HL-60/S4 (cell line): ENCODE measurements around the gene ERC1.

ENCODE experiments used
- in situ Hi-C: fragments of 300-500 bp; cut with MboI; formaldehyde crosslinking; loops from 2 replicates; pipeline ENCODE4 v1.14.3; 2022; ENCODE audit warnings: low sequenced_read_pairs

Gene ERC1

GRCh38 chr12:1500095-1500801 is 509.2 kb downstream of the ERC1 start:
- in situ Hi-C loops: no loop called here

- in situ Hi-C loops: no loop called here
Measured at GRCh38 chr12:1501001-1501400, 510.0 kb downstream of the ERC1 start.

DNA sequence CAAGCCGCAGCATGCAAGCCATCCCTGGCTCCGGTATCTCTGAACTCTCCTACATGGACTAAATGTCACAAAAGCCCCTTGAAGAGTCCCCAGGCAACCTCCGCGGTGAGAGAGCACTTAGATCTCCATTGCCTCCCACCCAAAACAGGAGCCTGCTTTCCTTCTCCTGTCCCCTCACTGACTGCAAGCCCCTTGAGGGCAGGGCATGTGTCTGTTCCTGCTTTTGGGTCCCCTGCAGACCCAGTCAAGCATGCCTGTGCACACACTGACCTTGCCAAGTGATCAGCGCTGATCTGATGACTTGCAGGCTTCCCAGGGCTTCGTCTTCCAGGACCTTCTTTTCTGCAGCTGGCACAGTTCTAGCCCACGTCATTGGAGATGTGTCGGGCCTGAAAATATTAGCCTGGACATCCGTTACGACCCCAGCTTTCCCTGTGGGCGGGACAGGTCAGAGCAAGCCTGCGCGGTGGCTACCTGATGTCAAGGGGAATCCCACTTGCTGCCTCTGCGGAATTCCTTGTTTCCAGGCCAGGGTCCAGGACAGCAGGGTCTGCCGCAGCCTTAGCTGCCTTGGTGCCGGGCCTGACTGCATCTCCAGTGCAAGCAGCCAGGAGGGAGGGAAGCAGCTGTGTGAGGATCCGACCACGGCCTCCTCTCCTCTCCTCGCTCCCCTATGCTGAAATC is 510.8 kb downstream of the ERC1 start:
- in situ Hi-C loops: no loop called here

GRCh38 chr12:1502379-1502720 is 511.3 kb downstream of the ERC1 start:
- in situ Hi-C loops: no loop called here

DNA sequence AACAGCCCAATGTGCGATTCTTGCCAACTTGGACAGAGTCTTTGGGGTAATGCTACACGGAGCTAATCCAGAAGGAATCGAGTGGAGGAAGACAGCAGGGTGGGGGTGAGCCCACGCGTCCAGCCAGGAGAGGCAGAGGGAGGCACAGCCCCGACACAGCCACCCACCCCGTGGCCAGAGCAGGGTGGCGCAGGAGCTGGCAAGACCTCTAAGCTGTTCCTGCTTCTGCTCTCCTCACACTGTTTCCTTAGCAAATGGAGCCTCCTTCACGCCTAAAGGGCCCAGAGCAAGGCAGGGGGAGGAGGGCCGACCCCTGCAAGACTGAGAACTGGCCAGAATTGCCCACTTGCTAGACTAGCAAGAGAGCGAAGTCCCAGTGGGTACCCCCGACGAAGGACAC is 511.8 kb downstream of the ERC1 start:
- in situ Hi-C loops: no loop called here

GRCh38 chr12:1503281-1503711 is 512.3 kb downstream of the ERC1 start:
- in situ Hi-C loops: no loop called here

DNA sequence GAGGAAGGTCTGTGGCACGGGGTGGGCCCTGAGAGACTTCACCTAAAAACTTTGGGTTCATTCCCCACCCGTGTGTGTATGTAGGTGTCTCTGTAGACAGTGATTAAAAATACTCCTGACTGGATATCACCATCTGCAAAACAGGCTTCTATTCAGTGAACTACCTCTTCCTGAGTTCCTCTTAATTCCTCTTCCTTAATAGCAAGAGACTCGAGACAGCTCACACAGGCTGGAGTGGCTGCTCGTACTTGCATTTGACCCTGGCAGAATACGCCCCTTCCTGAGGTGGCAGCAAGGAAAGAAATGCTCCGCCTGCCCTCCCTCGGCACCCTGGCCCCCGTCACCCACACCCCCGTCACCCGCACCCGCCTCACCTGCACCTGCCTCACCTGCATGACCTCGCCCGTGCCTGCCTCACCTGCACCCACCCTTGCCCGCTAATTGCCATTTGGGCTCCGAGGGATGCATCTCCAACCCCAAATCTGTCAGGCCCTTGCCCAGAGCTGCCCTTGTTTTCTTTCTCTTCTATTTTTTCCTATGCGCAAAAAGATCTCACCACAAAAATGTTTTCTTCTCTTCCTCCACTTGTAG is 513.4 kb downstream of the ERC1 start:
- in situ Hi-C loops: no loop called here

DNA sequence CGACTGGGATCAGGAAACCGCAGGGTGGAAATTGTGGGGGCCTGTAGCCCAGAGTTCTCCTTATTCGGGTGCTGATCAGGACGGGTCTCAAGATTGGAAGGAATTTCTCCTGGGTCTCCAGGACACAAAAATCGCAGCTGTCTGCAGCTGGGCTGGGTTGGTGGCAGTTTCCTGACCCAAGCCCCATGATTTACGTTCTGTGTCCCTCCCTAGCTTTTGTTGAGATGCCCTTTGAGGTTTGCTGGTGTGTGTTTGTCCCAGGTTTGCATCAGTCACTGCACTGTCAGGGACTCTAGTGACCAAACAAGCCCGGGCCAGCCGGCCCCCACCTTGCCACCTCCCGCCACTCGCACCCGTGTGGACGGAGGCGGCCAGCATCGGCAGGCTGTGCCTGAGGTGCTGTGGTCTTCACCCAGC is 513.9 kb downstream of the ERC1 start:
- in situ Hi-C loops: no loop called here

DNA sequence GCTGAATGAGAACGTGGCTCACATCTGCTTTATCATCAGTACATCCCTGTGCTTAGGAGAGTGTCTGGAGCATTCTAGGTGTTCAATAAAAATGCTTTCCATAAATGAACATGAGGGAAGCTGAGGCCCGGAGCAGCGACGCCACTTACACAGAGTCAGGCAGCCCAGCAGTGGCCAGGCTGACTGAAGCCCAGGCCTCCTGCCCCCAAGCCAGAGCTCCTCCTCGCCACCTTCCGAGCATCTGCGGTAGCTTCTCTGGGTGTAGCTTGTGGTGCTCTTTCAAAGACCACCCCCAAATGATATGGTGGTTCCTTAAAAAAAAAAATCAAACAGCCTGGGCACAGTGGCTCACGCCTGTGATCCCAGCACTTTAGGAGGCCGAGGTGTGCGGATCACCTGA is 514.6 kb downstream of the ERC1 start:
- in situ Hi-C loops: no loop called here

DNA sequence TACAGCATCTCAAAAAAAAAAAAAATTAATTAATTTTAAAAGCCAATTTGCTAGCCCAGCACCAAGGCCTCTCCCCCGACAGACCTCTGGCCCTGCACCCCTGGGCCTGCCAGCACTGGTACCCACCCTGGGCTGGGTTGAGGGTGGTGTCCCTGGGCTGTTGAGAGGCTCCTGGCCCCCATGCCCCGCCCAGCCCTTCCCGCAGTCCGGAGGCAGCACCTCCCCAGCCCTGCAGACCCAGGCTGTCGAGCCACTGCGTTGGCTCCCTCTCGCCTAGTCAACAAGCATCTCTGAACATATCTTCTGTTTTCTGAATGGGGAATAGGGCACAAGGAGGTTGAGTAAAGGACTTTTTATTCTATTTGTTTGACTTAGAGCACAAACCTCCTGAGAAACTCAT is 516.3 kb downstream of the ERC1 start:
- in situ Hi-C loops: no loop called here

DNA sequence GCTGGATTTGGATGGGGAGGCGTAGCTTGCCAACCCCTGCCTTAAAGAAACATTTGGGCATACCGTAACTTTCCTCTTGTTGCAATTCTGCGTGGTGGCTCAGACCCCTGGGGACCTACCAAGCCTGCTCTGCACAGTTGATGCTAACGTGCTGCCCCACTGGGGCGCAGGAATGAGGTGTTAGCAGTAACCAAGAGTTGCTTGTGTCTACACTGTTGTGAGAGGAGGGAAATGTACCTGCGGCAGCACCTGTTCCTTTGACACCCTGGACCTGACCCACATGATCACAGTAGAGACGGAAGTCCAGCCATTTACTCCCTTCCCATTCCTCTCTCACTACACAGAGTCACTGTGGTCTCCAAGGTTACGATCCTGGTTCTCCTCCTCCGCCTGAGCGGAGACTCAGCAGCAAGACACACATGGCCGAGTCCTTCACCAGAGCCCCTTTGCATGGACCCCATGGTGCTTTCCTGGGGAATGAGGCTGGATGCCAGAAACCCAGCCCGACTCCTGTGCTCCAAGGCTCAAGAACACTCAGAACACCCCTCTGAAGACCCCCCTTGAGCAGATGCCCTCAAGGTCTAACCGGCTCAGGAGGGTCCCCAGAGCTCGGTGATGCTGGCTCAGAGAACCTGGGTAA is 518.5 kb downstream of the ERC1 start:
- in situ Hi-C loops: no loop called here

DNA sequence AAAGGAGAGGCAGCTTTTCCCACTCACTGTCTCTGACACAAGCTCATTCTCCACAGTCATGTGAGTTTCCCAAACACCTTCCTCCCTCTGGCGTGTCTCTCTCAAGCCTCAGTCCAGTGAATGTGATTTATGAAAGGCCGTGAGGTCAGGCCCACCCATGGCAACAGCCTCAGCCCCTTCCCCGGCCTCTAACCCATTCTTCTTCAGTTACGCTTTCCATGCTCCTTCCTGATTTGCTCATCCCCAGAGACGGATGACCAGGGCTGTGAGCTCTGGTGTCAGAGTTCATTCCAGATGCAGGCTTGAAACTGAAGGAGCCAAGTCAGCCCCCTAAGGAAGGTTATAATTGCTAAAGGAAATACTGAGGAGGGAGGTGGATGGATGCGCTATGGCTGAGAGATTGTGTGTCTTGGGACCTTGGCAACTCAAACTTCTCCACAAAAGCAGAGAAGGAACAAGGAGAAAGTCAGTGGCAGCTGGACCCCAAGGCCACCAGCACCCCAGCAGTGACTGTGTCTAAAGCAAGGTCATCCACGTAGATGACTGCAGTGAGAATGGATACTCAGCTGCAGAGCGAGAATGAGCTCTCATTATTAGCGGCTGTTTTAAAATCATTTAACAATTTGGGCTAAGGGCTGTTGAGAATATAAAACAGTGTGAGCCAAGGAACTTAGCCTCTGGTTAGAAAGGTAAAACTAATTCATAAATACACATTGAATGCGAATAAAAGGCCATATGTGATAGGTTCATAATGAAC is 519.2 kb downstream of the ERC1 start:
- in situ Hi-C loops: no loop called here

DNA sequence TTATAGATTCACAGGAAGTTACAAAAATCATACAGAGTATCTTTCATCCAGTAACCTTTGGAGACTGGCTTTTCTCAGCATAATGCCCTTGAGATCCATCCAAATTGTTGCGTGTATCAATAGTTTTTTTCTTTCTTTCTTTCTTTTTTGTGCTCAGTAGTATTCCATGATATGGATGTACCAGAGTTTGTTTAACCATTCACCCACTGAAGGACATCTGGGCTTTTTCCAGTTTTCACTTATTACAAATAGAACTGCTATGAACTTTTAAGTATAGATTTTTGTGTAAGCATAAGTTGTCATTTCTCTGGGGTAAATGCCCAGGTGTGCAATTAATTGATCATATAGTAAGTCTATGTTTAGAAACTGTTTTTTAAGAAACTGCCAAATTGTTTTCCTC is 524.0 kb downstream of the ERC1 start:
- in situ Hi-C loops: no loop called here

GRCh38 chr12:1515428-1515827 is 524.4 kb downstream of the ERC1 start:
- in situ Hi-C loops: no loop called here

DNA sequence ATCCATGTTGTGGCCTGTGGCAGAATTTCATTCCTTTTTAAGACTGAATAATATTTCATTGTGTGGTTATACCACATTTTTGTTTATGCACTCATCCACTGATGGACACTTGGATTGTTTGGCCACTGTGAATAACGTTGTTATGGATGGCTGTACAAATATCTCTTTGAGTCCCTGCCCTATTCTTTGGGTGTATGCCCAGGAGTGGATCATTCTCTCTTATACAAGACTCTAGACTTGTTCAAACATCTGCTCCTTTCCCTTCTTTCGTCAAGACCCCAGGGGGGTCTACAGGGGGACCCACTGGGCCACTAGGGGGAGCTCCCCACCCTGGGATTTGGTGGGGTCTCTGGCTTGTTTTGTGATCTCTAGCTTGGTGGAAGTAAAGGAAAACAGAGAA is 526.0 kb downstream of the ERC1 start:
- in situ Hi-C loops: no loop called here

- in situ Hi-C loops: no loop called here
Measured at GRCh38 chr12:1517734-1518525, 526.9 kb downstream of the ERC1 start.

DNA sequence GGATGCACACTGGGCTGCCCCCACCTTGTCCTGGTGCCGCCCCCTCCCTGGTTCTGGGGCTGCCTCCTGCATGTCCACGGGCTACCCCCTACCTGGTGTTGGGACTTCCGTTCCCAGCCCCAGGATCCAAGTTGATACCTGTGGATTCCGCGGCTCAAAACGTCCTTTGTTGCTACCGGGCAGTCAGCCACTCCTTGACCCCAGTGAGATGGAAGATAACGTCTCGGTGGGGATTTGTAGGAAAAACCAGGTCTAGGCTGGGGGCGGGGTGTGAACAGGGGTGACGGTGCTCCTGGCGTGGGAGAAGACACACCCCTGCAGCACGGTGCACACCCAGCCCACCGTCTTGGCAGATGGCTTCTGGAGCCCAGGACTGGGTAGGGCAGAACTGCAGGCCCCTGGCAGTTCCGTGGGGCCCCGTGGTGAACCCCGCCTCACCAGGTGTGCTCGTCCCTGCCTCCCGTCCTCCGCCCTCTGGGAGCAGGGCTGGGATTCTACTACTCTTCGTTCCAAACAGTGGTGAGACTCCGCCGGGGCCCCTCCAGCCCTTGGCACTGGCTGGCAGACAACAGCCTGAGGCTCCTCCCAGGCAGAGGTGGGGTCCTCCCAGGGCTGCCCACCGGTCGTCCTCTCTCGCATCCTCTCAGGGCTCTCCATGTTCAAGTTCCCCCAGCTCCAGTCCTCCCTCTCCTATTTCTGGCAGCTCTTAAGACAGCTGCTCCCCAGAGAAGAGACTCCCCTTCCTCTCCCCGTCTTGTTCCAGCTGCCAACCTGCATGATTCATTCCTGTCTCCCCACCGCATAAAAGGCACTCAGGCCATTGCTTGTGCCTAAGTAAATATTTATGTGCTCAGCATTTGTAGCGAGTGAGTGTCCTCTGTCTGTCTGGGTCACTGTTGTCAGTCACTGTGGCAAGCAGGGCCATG is 527.8 kb downstream of the ERC1 start:
- in situ Hi-C loops: no loop called here

DNA sequence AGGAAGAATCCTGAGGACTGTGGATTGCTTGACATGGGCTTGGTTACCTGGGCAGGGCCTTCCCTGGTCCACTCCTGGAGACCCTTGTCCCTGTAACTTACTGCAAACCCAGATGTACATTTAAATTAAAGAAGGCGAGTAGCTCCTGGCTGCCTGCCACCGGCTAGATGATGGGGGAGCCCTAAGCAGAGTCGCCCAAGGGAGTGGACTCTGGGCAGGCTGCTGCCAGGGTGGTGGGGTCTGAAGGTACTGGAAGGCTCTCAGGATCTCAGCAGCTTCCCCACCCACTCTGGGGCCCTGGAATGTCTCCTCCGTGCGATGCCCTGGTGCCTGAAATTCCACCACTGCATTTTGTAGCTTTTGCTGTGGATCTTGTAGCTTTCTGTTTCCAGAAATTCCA is 528.6 kb downstream of the ERC1 start:
- in situ Hi-C loops: no loop called here

DNA sequence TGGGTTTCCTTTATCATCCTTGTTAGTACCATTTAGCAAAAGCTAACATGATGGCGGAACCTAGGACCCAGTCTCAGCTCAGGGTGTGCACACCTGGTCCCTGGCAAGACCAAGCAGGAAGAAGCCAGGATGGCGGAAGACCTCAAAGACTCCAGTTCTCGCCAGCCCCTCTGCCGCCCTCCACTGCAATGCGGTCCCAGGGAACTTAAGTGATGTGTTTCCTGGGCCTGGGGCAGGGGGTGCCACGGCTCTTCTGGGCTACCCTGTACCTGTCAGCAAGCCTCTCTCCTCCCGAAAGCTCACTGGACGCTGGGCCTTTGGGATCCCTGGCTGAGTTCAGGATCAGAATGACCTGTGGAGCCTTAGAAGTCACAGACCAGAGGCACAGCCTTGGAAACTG is 532.0 kb downstream of the ERC1 start:
- in situ Hi-C loops: no loop called here
